ENCODE data around the gene CCDC91.
A peak's percentile ranks its signal among the peaks of the same experiment; 100 is the strongest.
"Not testable (repeated sequence)": the region's sequence is repeated elsewhere in the genome, so short reads cannot be mapped to it uniquely, and the experiment has no call there.

The CCDC91 gene

GRCh38 chr12:28265435-28266042 lies 75.3 kb downstream of the CCDC91 start:
- H3K27ac Mint-ChIP-seq, result no peak overlapping the region
- no peak overlapping the region for H3K4me3 Mint-ChIP-seq
- no peaks in the 10 kb centered on the region for H3K27me3 Mint-ChIP-seq
- peaks cover 6% of the 10 kb centered on the region for H3K9me3 Mint-ChIP-seq
- no peak for ATAC-seq
- DNase-seq, result no peak
- no peaks in the 10 kb centered on the region for H3K4me1 Mint-ChIP-seq
- peaks cover 35% of the 10 kb centered on the region for H3K36me3 Mint-ChIP-seq (ENCODE audit: low read depth)

- Mint-ChIP-seq H3K9me3 (peaks cover 20% of the 10 kb centered on the region), H3K36me3 (ENCODE audit: low read depth) (peaks cover 34% of the 10 kb centered on the region)
- H3K4me1 Mint-ChIP-seq, H3K27me3 Mint-ChIP-seq, H3K4me3 Mint-ChIP-seq, DNase-seq, H3K27ac Mint-ChIP-seq, ATAC-seq: not testable (repeated sequence)
Observed at GRCh38 chr12:28267920-28268607, 77.8 kb downstream of the CCDC91 start.

- Mint-ChIP-seq H3K4me3 (no peak overlapping the region), H3K4me1 (no peaks in the 10 kb centered on the region), H3K27me3 (no peaks in the 10 kb centered on the region), H3K9me3 (peaks cover 20% of the 10 kb centered on the region), H3K36me3 (ENCODE audit: low read depth) (peaks cover 33% of the 10 kb centered on the region), H3K27ac (no peak overlapping the region)
- DNase-seq (no peak), ATAC-seq (peak; percentile 20)
Observed at GRCh38 chr12:28268608-28269229, 78.5 kb downstream of the CCDC91 start.

- no peak for ATAC-seq
- no peak overlapping the region for H3K27ac Mint-ChIP-seq
- H3K27me3 Mint-ChIP-seq, result no peaks in the 10 kb centered on the region
- H3K9me3 Mint-ChIP-seq, result peaks cover 23% of the 10 kb centered on the region
- peaks cover 43% of the 10 kb centered on the region for H3K36me3 Mint-ChIP-seq (ENCODE audit: low read depth)
- no peak overlapping the region for H3K4me3 Mint-ChIP-seq
- no peak for DNase-seq
- H3K4me1 Mint-ChIP-seq, result no peaks in the 10 kb centered on the region
Observed at GRCh38 chr12:28269851-28270250, 79.6 kb downstream of the CCDC91 start.

- Mint-ChIP-seq H3K4me1 (peaks cover 14% of the 10 kb centered on the region), H3K9me3 (peaks cover 8% of the 10 kb centered on the region), H3K27me3 (no peaks in the 10 kb centered on the region), H3K36me3 (ENCODE audit: low read depth) (peaks cover 30% of the 10 kb centered on the region), H3K27ac (no peak overlapping the region), H3K4me3 (no peak overlapping the region)
- ATAC-seq, result no peak
- DNase-seq, result no peak
Observed at GRCh38 chr12:28278499-28278898, 88.2 kb downstream of the CCDC91 start.

- H3K27ac Mint-ChIP-seq, result no peak overlapping the region
- no peak for DNase-seq
- ATAC-seq, result no peak
- H3K36me3 Mint-ChIP-seq (ENCODE audit: low read depth), result peaks cover 27% of the 10 kb centered on the region
- H3K9me3 Mint-ChIP-seq, result peaks cover 10% of the 10 kb centered on the region
- H3K27me3 Mint-ChIP-seq, result no peaks in the 10 kb centered on the region
- peaks cover 14% of the 10 kb centered on the region for H3K4me1 Mint-ChIP-seq
- H3K4me3 Mint-ChIP-seq, result no peak overlapping the region
Observed at GRCh38 chr12:28278960-28279359, 88.7 kb downstream of the CCDC91 start.

GRCh38 chr12:28286352-28286751 lies 96.1 kb downstream of the CCDC91 start:
- Mint-ChIP-seq H3K4me1 (peaks cover 2% of the 10 kb centered on the region), H3K4me3 (no peak overlapping the region), H3K27me3 (no peaks in the 10 kb centered on the region), H3K36me3 (ENCODE audit: low read depth) (peaks cover 66% of the 10 kb centered on the region), H3K9me3 (peaks cover 48% of the 10 kb centered on the region), H3K27ac (no peak overlapping the region)
- no peak for DNase-seq
- no peak for ATAC-seq

GRCh38 chr12:28290262-28290661 lies 100.0 kb downstream of the CCDC91 start:
- peaks cover 61% of the 10 kb centered on the region for H3K36me3 Mint-ChIP-seq (ENCODE audit: low read depth)
- no peak overlapping the region for H3K27ac Mint-ChIP-seq
- H3K27me3 Mint-ChIP-seq, result no peaks in the 10 kb centered on the region
- ATAC-seq (no peak), DNase-seq (no peak)
- H3K9me3 Mint-ChIP-seq, result peaks cover 48% of the 10 kb centered on the region
- no peak overlapping the region for H3K4me3 Mint-ChIP-seq
- H3K4me1 Mint-ChIP-seq, result peaks cover 8% of the 10 kb centered on the region

DNA sequence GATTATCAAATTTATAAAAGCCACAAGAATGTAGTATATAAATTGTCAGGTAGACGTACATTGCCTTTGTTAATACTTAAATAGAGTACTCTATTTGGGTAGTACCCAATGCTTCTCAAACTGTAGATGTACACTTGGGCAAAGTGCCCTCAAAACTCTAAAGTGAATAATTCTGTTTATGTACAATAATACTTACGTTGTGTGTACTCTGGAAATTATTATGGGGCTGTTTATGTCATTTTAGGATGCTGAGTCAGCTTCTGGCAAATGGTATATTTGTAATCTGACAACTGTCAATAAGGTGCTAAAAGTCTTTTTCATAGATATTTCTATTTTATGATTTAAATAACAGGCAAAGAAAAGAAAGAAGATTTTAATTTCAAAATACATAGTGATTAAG lies 102.4 kb downstream of the CCDC91 start:
- DNase-seq (no peak), ATAC-seq (no peak)
- H3K4me3 Mint-ChIP-seq, result no peak overlapping the region
- H3K4me1 Mint-ChIP-seq, result peaks cover 7% of the 10 kb centered on the region
- H3K36me3 Mint-ChIP-seq (ENCODE audit: low read depth), result peaks cover 48% of the 10 kb centered on the region
- H3K27me3 Mint-ChIP-seq, result no peaks in the 10 kb centered on the region
- peaks cover 34% of the 10 kb centered on the region for H3K9me3 Mint-ChIP-seq
- H3K27ac Mint-ChIP-seq, result no peak overlapping the region

DNA sequence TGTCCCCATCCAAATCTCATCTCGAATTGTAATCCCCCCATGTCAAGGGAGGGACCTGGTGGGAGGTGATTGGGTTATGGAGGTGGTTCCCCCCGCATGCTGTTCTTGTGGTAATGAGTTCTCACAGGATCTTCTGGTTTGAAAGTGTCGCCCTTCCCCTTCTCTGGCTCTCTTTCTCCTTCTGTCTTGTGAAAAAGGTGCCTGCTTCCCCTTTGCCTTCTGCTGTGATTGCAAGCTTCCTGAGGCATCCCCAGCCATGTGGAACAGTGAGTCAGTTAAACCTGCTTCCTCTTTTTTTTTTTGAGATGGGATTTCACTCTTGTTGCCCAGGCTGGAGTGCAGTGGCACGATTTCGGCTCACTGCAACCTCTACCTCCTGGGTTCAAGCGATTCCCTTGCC lies 104.0 kb downstream of the CCDC91 start:
- Mint-ChIP-seq H3K4me1 (peaks cover 11% of the 10 kb centered on the region), H3K4me3 (no peak overlapping the region), H3K36me3 (ENCODE audit: low read depth) (peaks cover 32% of the 10 kb centered on the region), H3K27me3 (no peaks in the 10 kb centered on the region), H3K27ac (no peak overlapping the region), H3K9me3 (peaks cover 20% of the 10 kb centered on the region)
- DNase-seq (no peak), ATAC-seq (no peak)

- no peaks in the 10 kb centered on the region for H3K27me3 Mint-ChIP-seq
- H3K36me3 Mint-ChIP-seq (ENCODE audit: low read depth), result peaks cover 20% of the 10 kb centered on the region
- DNase-seq (no peak), ATAC-seq (no peak)
- H3K4me3 Mint-ChIP-seq, result no peak overlapping the region
- H3K27ac Mint-ChIP-seq, result no peak overlapping the region
- H3K9me3 Mint-ChIP-seq, result peaks cover 10% of the 10 kb centered on the region
- peaks cover 11% of the 10 kb centered on the region for H3K4me1 Mint-ChIP-seq
Observed at GRCh38 chr12:28296287-28296686, 106.0 kb downstream of the CCDC91 start.

DNA sequence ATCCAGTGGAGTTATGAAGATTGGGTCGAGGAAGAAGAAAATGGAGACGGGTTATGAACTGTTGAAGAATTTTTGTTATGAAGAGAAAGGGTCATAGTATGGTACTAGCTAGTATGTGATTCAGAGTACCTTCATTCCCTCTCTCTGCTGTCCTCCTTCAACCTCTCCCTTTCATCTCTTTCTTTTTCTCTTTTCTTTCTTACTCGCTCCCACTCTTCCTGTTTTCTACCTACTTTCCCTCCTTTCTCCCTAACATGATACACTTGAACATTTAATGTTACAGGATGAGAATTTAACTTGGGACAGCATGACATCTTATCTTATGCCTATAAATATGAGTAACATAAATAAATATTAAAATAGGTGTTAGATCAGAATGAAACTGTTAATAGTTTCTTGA lies 112.9 kb downstream of the CCDC91 start:
- ATAC-seq, result no peak
- Mint-ChIP-seq H3K4me3 (no peak overlapping the region), H3K27me3 (no peaks in the 10 kb centered on the region), H3K9me3 (no peaks in the 10 kb centered on the region), H3K27ac (no peak overlapping the region), H3K36me3 (ENCODE audit: low read depth) (peaks cover 20% of the 10 kb centered on the region), H3K4me1 (peaks cover 16% of the 10 kb centered on the region)
- no peak for DNase-seq

DNA sequence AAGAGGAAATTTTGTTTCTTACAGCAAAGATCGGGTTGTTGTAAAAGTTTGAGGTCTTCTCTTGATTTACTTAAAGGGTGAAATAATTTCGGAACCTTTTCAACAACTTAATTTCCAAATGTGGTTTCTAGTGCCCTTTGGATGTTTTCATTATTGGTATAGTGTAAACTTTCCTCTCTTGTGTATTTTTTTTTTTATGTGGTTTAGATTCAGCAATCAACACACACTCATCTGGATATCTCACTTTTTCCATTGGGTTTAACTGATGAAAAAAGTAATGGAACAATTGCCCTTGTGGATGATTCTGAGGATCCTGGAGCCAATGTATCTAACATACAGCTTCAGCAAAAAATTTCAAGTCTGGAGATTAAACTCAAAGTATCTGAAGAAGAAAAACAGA lies 116.3 kb downstream of the CCDC91 start:
- no peak overlapping the region for H3K4me3 Mint-ChIP-seq
- no peaks in the 10 kb centered on the region for H3K27me3 Mint-ChIP-seq
- peak overlapping the region; percentile 69 for H3K27ac Mint-ChIP-seq
- DNase-seq (no peak), ATAC-seq (peak; percentile 59)
- H3K9me3 Mint-ChIP-seq, result no peaks in the 10 kb centered on the region
- H3K4me1 Mint-ChIP-seq, result peaks cover 11% of the 10 kb centered on the region
- peaks cover 43% of the 10 kb centered on the region for H3K36me3 Mint-ChIP-seq (ENCODE audit: low read depth)

DNA sequence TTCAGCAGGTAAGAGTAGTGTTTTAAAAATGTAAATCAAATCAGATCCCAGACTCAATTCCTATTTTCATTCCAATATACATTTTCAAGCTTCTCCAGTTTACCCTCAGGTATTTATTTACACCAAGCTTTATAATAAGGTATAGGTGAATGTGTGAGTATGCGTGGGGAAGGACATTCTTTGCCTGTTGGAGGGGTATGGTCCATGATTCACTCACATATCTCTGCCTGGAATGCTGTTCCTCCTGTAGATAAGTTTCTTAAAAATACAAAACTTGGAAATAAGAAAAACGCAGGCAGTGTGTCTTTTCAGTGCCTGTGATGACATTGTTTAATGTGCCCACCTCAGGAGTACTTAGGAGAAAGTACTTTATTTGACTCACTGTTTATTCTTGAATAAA lies 118.6 kb downstream of the CCDC91 start:
- H3K36me3 Mint-ChIP-seq (ENCODE audit: low read depth), result peaks cover 53% of the 10 kb centered on the region
- peaks cover 10% of the 10 kb centered on the region for H3K4me1 Mint-ChIP-seq
- H3K27me3 Mint-ChIP-seq, result no peaks in the 10 kb centered on the region
- H3K27ac Mint-ChIP-seq, result no peak overlapping the region
- H3K4me3 Mint-ChIP-seq, result no peak overlapping the region
- ATAC-seq (no peak), DNase-seq (no peak)
- no peaks in the 10 kb centered on the region for H3K9me3 Mint-ChIP-seq

DNA sequence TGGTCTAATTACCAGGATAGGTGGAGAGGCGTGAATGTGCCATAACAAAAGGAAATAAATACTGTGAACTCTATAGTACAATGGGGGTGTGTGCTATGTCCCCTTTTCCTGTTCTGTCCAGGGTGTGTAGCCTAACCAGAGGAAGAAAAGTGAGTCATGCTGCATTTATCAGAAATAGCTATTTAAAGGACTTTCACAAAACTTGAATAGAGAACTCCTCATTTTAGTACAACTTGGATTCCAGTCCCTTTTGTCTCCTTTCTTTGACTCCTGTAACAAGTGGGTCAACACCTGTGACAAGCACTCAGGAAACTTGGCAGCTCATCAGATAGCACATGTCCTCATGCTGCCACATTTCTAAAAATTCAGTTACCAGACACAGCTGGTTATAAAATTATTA lies 123.4 kb downstream of the CCDC91 start:
- no peak for ATAC-seq
- Mint-ChIP-seq H3K36me3 (ENCODE audit: low read depth) (peaks cover 62% of the 10 kb centered on the region), H3K27ac (no peak overlapping the region)

More for the DNA sequence above, 123.4 kb downstream of the CCDC91 start:
- Mint-ChIP-seq H3K9me3 (peaks cover 9% of the 10 kb centered on the region), H3K4me1 (peaks cover 2% of the 10 kb centered on the region), H3K4me3 (no peak overlapping the region), H3K27me3 (no peaks in the 10 kb centered on the region)
- no peak for DNase-seq
